HG03039 (cell line): Measurements from ENCODE around the gene DIS3L2.
"Not testable (repeated sequence)": the region's sequence is repeated elsewhere in the genome, so short reads cannot be mapped to it uniquely, and the experiment has no call there.

Experiments used
- ATAC-seq: cut with Tn5 transposase; IDR thresholded peaks from one replicate; pipeline ENCODE4 v1.9.1; 2021; ENCODE audit warnings: mild to moderate bottlenecking, moderate library complexity; ENCODE audit not compliant: unreplicated experiment

Gene DIS3L2

DNA sequence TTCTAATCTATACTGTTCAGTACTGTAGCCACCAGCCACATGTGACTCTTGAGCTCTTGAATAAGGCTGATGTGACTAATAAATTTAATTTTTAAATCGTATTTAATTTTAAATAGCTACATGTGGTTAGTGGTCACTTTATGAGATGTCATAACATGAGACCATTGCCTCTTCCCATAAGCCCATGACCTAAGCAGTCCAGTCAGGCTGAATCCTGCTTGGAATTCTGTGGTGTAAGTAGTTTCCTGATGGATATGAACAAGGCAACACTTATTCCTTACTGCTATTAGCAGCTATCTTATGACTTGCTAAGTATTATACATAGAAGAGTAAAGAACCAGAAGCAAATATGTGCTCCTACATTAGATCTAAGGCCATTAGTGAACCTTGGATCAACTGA lies 150.0 kb downstream of the DIS3L2 start:
- ATAC-seq = no peak

DNA sequence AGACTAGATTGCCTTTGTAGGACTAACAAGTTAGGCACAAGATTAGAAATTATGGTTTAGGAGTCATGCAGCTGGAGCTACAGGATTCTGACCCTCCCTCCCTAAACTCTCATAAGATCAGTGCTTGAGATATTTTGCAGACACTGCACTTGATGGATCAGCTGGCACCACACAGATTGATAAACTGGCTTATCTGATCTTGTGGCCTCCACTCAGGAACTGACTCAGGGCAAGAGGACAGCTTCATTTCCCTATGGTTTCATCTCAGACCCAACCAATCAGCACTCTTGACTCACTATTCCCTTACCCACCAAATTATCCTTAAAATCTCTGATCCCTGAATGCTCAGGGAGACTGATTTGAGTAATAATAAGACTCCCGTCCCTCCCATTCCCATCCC lies 152.3 kb downstream of the DIS3L2 start:
- ATAC-seq = no peak

GRCh38 chr2:232115728-232116361 lies 154.3 kb downstream of the DIS3L2 start:
- not testable (repeated sequence) for ATAC-seq

GRCh38 chr2:232116852-232117251 lies 155.3 kb downstream of the DIS3L2 start:
- ATAC-seq = no peak

GRCh38 chr2:232117413-232117812 lies 155.9 kb downstream of the DIS3L2 start:
- ATAC-seq = no peak

GRCh38 chr2:232120911-232121310 lies 159.4 kb downstream of the DIS3L2 start:
- no peak for ATAC-seq

DNA sequence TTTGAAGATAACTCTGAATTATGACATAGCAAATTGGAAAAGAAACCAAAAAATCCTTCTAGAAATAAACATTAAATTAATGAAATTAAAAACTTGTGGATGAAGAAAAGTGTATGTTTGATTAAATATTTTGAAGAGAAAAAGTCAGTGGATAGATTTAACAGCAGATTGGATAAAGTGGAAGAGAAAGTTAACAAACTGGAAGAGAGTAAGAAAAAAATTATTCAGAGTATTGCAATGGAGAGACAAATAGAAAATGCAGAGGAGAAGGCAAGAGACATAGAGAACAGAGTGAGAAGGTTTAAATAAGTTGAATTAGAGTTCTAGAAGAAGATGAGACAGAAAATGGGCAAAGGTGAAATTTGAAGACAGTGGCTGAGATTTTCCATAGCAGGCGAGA lies 162.8 kb downstream of the DIS3L2 start:
- ATAC-seq = no peak

GRCh38 chr2:232126301-232127099 lies 165.0 kb downstream of the DIS3L2 start:
- ATAC-seq = no peak

DNA sequence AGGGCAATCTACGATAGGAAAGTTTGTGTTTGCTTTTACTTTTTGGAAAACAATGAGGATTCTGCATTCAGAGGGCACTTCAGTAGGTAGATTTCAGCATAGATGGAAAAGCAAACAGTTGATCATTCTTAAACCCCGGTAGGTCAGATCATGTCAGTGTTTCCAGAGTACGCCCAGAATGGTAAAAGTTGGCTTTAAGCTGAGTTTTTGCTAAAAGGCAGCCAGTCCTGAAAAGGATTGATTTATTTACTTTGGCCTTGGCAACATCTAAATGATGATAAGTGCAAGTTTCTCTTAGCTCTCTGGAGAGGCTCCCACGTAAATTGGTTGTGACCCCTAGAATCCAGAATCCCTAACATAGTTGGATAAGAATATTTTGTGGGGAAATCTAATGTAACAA lies 168.0 kb downstream of the DIS3L2 start:
- no peak for ATAC-seq

DNA sequence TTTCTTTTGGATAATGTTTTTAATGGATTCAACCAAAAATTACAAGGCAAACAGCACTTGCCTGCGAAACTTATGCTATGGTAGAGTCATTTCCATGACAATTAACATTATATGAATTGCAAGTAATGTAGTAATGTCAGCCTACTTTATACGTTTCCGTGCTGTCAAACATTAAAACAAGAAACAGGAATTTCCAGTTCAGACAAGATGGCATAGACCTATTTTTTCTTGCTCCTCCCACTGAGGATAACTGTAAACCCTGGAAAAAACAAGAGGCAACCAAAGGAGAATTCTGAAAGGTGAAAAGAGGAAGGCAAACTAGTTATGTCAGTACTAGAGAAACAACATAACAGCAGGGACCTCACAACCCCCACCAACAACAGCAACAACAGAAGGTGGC lies 170.7 kb downstream of the DIS3L2 start:
- ATAC-seq = no peak

GRCh38 chr2:232133078-232133477 lies 171.6 kb downstream of the DIS3L2 start:
- no peak for ATAC-seq

DNA sequence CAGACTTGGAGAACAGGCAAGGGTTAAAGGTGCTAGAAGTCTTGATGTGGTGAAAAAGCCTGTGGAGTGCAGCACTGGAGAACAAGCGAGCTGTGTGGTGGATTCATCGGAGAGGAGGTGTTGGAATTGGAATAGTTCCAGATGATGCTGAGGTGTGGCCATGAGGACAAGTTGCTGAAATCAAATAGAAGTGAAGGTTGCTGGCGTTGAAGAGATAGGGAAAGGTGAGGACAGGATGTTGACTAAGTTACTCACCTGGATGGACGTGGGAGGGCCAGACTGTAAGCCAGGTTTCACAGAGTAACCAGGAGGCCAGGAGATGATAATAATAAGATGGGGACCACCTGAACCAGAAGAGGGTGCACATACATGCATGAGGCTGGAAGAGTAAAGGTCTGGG lies 173.4 kb downstream of the DIS3L2 start:
- no peak for ATAC-seq

DNA sequence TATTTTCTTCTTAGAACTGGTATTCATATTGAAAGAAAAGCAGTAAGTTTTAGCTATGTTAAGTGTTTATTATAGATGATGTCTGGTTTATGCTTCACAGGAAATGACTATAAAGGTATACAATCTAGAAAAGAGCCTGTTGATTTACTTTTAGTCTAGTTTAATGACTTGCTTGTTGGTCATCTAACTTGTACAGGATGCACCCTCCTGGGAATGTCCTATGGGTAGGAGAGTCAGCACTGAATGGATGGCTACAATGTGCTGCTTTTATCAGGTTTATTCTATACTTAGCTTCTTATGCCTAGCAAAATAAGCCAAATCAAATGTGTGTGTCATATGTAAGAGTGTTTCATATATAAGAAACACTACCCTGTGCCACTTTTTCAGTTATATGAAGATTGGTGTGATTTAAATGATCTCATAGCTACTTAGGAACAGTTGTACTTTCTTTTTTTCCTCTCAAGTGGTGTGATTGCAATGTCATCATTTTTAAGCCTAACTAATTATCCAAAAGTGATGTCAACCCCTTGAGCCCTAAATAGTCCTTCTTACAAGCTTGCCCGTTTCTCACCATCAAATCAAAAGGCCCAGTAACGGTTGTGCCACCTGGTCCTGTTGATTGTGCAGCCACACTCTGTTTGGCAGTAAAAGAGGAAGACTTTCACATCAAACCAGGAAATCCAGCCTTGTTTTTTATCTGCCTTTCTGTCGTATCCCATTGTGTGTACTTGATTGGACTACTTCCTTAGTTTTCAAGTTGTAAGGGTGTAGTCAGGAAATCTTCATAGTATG lies 176.0 kb downstream of the DIS3L2 start:
- ATAC-seq = no peak

GRCh38 chr2:232138441-232138840 lies 176.9 kb downstream of the DIS3L2 start:
- no peak for ATAC-seq

- no peak for ATAC-seq
Measured at GRCh38 chr2:232139171-232139594, 177.7 kb downstream of the DIS3L2 start.

DNA sequence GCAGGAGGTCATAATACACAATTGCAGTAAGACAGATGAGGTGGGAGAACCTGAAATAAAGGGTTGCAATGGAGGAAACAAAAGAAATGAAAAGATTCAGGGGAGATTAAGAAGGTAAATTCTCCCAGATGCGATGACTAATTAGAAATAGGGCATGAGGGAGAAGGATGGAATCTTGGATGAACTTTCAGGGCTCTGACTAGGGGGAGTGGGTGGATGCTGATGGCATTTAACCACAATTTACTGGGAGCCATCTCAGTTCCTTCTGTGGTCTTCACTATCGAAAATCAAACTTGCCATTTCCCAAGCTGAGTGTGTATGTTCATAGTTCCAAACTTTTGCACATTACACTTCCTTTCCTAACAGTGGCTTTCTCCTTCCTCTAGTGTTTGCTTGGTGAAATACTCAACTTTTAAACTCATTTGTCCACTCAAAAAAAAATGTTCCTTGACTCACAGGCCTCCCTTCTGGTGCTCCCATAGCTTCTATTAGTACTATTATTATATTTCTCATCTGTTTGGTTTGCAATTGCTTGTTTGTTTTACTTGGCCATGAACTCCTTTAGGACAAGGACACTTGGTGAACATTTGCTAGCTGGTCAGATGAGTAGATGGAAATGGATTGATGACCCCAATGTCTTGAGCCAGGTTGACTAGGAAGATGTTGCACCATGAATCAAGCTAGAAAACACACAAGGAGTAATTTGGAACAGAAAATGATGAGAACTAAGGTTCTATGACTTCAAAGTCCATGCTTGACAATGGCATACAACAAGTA lies 178.5 kb downstream of the DIS3L2 start:
- ATAC-seq = no peak

- no peak for ATAC-seq
Measured at GRCh38 chr2:232141591-232141990, 180.1 kb downstream of the DIS3L2 start.

GRCh38 chr2:232142049-232142448 lies 180.5 kb downstream of the DIS3L2 start:
- no peak for ATAC-seq

- no peak for ATAC-seq
Measured at GRCh38 chr2:232142502-232142901, 181.0 kb downstream of the DIS3L2 start.

DNA sequence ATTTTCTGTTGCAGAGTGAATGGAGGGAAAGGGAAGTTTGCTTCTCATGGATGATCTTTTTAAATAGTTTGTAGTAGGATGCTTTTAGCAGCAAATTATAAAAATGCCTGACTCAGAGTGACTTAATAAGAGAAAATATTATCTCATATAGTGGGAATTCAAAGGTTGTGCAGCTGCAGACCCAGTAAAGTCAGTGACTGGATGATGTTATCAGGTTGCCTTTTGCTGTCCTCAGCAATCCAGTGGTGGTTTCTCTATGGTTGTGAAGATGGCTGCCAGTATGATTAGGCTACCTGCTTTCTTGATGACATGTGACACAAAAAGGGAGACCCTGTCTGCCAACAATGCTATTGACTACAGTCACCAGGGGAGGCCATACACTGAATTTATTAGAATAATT lies 184.8 kb downstream of the DIS3L2 start:
- no peak for ATAC-seq
